Fibroblast of lung (primary cell): ENCODE measurements around the gene JDP2. TPM values are rescaled to one million over a fixed set of nuclear protein-coding genes. Genes with fewer than 3 reads are reported as not detected.

Experiments used
- DNase-seq, 2 donors: peaks; one replicate each; pipeline versions ENCODE4 v3.0.0 to v3.0.0-alpha.2; 2010; ENCODE audit warnings: low read depth in 2 of 2
- H2AFZ ChIP-seq: 2 replicates; pipeline ENCODE4 v1.5.1; 2012; ENCODE audit warnings: low read length, control low read depth, inconsistent platforms
- H3K27ac ChIP-seq: 2 replicates; pipeline ENCODE4 v1.5.1; 2011; ENCODE audit warnings: low read length, control low read depth; ENCODE audit not compliant: insufficient read depth
- H3K27me3 ChIP-seq: 2 replicates; pipeline ENCODE4 v1.5.1; 2011; ENCODE audit warnings: mild to moderate bottlenecking, low read length; ENCODE audit not compliant: control insufficient read depth, insufficient read depth
- H3K36me3 ChIP-seq: 2 replicates; pipeline ENCODE4 v1.5.1; 2011; ENCODE audit warnings: low read length; ENCODE audit not compliant: control insufficient read depth, insufficient read depth
- H3K4me1 ChIP-seq: 2 replicates; pipeline ENCODE4 v1.5.1; 2011; ENCODE audit warnings: low read length; ENCODE audit not compliant: control insufficient read depth, insufficient read depth; ENCODE audit errors: extremely low read depth
- H3K4me2 ChIP-seq: 2 replicates; pipeline ENCODE4 v1.5.1; 2011; ENCODE audit warnings: low read length, control low read depth; ENCODE audit not compliant: insufficient read depth; ENCODE audit errors: extremely low read depth
- H3K4me3 ChIP-seq, 4 experiments: fragments of 200-600 bp in 1 of 4; sonication (generic) in 1 of 4; replicated peaks in 1 of 4; 2 replicates each; pipeline ENCODE4 v1.5.1; 2011 to 2016; ENCODE audit warnings: low read length in 4 of 4, low read depth in 3 of 4, mild to moderate bottlenecking in 3 of 4, control low read depth in 2 of 4, inconsistent platforms in 1 of 4, mixed read lengths in 1 of 4; ENCODE audit not compliant: insufficient read depth in 1 of 4; ENCODE audit errors: control extremely low read depth in 1 of 4
- H3K79me2 ChIP-seq: 2 replicates; pipeline ENCODE4 v1.5.1; 2012; ENCODE audit warnings: mild to moderate bottlenecking, low read length, inconsistent platforms; ENCODE audit not compliant: control insufficient read depth, insufficient read depth
- H3K9ac ChIP-seq: 2 replicates; pipeline ENCODE4 v1.5.1; 2011; ENCODE audit warnings: mild to moderate bottlenecking, low read length, control low read depth; ENCODE audit not compliant: insufficient read depth
- H3K9me3 ChIP-seq: 2 replicates; pipeline ENCODE4 v1.5.1; 2012; ENCODE audit warnings: low read depth, low read length; ENCODE audit not compliant: control insufficient read depth, insufficient read depth
- H4K20me1 ChIP-seq: 2 replicates; pipeline ENCODE4 v1.5.1; 2011; ENCODE audit warnings: low read length; ENCODE audit not compliant: control insufficient read depth, insufficient read depth; ENCODE audit errors: extremely low read depth
- EZH2 ChIP-seq: IDR thresholded peaks from 2 replicates; pipeline ENCODE4 v1.5.1; 2012; ENCODE audit warnings: low read length, control low read depth, mild to moderate bottlenecking; ENCODE audit errors: missing control alignments
- polyA plus RNA-seq, 2 donors: library from polyadenylated mRNA; depleted of rRNA in 1 of 2; stranded (reverse) in 1 of 2; unstranded in 1 of 2; fragments of >200 nt; gene quantifications; 2 replicates each; pipeline ENCODE4 v1.2.1, GENCODE V29; 2011 to 2012; ENCODE audit warnings: missing spikeins in 1 of 2
- total RNA-seq: library from RNA; depleted of rRNA; stranded (reverse); fragments of >200 nt; gene quantifications from 2 replicates; pipeline ENCODE4 v1.2.1, GENCODE V29; 2014
- TF ChIP-seq, protein P1 (sequence below), 2 donors: IDR thresholded peaks in 1 of 2; conservative IDR thresholded peaks in 1 of 2; 1 replicate in 1 of 2; 2 replicates in 1 of 2; pipeline ENCODE4 v1.5.1; 2011 to 2012; ENCODE audit warnings: low read length in 2 of 2, control low read depth in 1 of 2, inconsistent platforms in 1 of 2, low read depth in 1 of 2, mild to moderate bottlenecking in 1 of 2

The JDP2 gene
- total and polyA plus RNA-seq, 2 donors (not counting 1 experiment from before 2014, with no cell fraction given), result 40.8 to 95.3 TPM

GRCh38 chr14:75461303-75461702, 33.5 kb downstream of the JDP2 start:
- no peaks in the 10 kb centered on the region for H3K9me3 ChIP-seq
- H3K27ac ChIP-seq, result no peak overlapping the region
- no peak for DNase-seq
- H3K4me1 ChIP-seq, result no peaks in the 10 kb centered on the region
- no peak for TF ChIP-seq EZH2
- TF ChIP-seq, protein P1, sequence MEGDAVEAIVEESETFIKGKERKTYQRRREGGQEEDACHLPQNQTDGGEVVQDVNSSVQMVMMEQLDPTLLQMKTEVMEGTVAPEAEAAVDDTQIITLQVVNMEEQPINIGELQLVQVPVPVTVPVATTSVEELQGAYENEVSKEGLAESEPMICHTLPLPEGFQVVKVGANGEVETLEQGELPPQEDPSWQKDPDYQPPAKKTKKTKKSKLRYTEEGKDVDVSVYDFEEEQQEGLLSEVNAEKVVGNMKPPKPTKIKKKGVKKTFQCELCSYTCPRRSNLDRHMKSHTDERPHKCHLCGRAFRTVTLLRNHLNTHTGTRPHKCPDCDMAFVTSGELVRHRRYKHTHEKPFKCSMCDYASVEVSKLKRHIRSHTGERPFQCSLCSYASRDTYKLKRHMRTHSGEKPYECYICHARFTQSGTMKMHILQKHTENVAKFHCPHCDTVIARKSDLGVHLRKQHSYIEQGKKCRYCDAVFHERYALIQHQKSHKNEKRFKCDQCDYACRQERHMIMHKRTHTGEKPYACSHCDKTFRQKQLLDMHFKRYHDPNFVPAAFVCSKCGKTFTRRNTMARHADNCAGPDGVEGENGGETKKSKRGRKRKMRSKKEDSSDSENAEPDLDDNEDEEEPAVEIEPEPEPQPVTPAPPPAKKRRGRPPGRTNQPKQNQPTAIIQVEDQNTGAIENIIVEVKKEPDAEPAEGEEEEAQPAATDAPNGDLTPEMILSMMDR (conservative IDR thresholded peaks at IDR 0.05 in 1 of 2, IDR thresholded peaks at IDR 0.05 in 1 of 2; ENCODE audit: low read depth in 1 of 2, low read length in 2 of 2), result no peak
- H4K20me1 ChIP-seq, result no peaks in the 10 kb centered on the region
- H3K4me3 ChIP-seq, result no peak overlapping the region
- no peaks in the 10 kb centered on the region for H3K27me3 ChIP-seq
- no peak overlapping the region for H3K4me2 ChIP-seq
- no peak overlapping the region for H3K9ac ChIP-seq
- no peak overlapping the region for H2AFZ ChIP-seq
- peaks cover 1% of the 10 kb centered on the region for H3K79me2 ChIP-seq
- peaks cover 2% of the 10 kb centered on the region for H3K36me3 ChIP-seq

DNA sequence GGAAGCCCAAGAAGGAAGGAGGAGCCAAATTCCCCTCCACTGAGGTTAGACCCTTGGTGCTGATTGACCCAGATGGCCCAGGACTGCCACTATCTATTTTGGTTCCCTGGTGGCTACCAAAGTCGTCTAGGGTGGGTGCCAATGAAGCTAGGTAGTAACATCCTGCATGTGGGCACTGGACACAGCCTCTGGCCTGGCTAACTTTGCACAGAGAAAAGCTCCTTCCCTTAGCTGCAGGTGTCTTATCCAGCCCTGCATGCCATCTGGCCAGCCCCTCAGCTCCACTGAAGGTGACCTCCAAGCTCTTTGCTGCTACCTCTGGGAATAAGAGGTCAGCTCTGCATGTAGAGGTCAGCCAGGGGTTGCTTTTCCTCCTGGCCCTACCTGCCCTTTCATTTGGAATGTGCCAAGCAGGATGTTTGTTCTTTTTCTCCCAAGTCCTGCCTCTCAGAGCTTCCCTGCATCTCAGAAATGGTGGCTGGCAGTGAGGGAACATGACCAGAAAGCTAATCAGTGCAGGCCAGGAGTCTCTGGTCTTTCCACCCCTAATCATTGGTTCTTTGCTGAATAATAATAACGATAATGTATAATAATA, 34.0 kb downstream of the JDP2 start:
- H3K36me3 ChIP-seq, result peaks cover 2% of the 10 kb centered on the region
- H3K4me3 ChIP-seq, result no peak overlapping the region
- TF ChIP-seq EZH2, result no peak
- TF ChIP-seq, protein P1 (conservative IDR thresholded peaks at IDR 0.05 in 1 of 2, IDR thresholded peaks at IDR 0.05 in 1 of 2; ENCODE audit: low read depth in 1 of 2, low read length in 2 of 2), result no peak
- H3K4me1 ChIP-seq, result no peaks in the 10 kb centered on the region
- no peak for DNase-seq
- peaks cover 1% of the 10 kb centered on the region for H3K79me2 ChIP-seq
- no peaks in the 10 kb centered on the region for H3K9me3 ChIP-seq
- no peak overlapping the region for H3K9ac ChIP-seq
- H3K4me2 ChIP-seq, result no peak overlapping the region
- H3K27me3 ChIP-seq, result no peaks in the 10 kb centered on the region
- H2AFZ ChIP-seq, result no peak overlapping the region
- no peak overlapping the region for H3K27ac ChIP-seq
- no peaks in the 10 kb centered on the region for H4K20me1 ChIP-seq

- peaks cover 2% of the 10 kb centered on the region for H3K36me3 ChIP-seq
- no peak for TF ChIP-seq EZH2
- TF ChIP-seq, protein P1 (conservative IDR thresholded peaks at IDR 0.05 in 1 of 2, IDR thresholded peaks at IDR 0.05 in 1 of 2; ENCODE audit: low read depth in 1 of 2, low read length in 2 of 2), result no peak
- H2AFZ ChIP-seq, result no peak overlapping the region
- no peak overlapping the region for H3K9ac ChIP-seq
- no peaks in the 10 kb centered on the region for H3K9me3 ChIP-seq
- no peak overlapping the region for H3K4me3 ChIP-seq
- H3K27me3 ChIP-seq, result no peaks in the 10 kb centered on the region
- no peak for DNase-seq
- H3K27ac ChIP-seq, result no peak overlapping the region
- H4K20me1 ChIP-seq, result no peaks in the 10 kb centered on the region
- H3K79me2 ChIP-seq, result no peaks in the 10 kb centered on the region
- H3K4me2 ChIP-seq, result no peak overlapping the region
- H3K4me1 ChIP-seq, result no peaks in the 10 kb centered on the region
Observed at GRCh38 chr14:75464626-75465025, 36.8 kb downstream of the JDP2 start.
